K562 (cell line): Measurements from ENCODE around the gene TGFB1I1. TPM values are rescaled to one million over a fixed set of nuclear protein-coding genes. Genes with fewer than 3 reads are reported as not detected.
A peak's percentile ranks its signal among the peaks of the same experiment; 100 is the strongest.

Experiments used
- ATF1 ChIP-seq, 2 experiments: fragments of 450-650 bp in 1 of 2; IDR thresholded peaks; 2 replicates each; pipeline ENCODE4 v1.6.1; 2016; ENCODE audit warnings: missing compliant biosample characterization in 1 of 2, missing genetic modification characterization in 1 of 2
- BMI1 ChIP-seq: fragments of 150-350 bp; IDR thresholded peaks from 2 replicates; pipeline ENCODE4 v1.6.1; 2014; ENCODE audit warnings: low read length
- BRCA1 ChIP-seq, 2 experiments: fragments of 450-650 bp in 1 of 2; sonication (generic) in 1 of 2; formaldehyde crosslinking in 1 of 2; IDR thresholded peaks; 2 replicates each; pipeline versions ENCODE4 v1.5.0 to v1.6.1; 2017 to 2020; ENCODE audit warnings: mild to moderate bottlenecking in 1 of 2, missing genetic modification reagents in 1 of 2
- CREM ChIP-seq: IDR thresholded peaks from 2 replicates; pipeline ENCODE4 v1.6.1; 2014; ENCODE audit warnings: antibody characterized with exemption, low read depth
- KLF13 ChIP-seq: fragments of 450-650 bp; IDR thresholded peaks from 2 replicates; pipeline ENCODE4 v1.6.1; 2016; ENCODE audit warnings: missing genetic modification characterization, low read depth, mild to moderate bottlenecking, missing compliant biosample characterization, moderate library complexity, borderline replicate concordance
- LEF1 ChIP-seq: fragments of 450-650 bp; IDR thresholded peaks from 2 replicates; pipeline ENCODE4 v1.6.1; 2016; ENCODE audit warnings: mild to moderate bottlenecking
- NR2C2 ChIP-seq, 2 experiments: fragments of 200-800 bp in 1 of 2; sonication (Bioruptor generic) in 1 of 2; sonication (generic) in 1 of 2; formaldehyde crosslinking in 1 of 2; IDR thresholded peaks; 2 replicates each; pipeline versions ENCODE4 v1.6.1 to v1.8.0; 2016 to 2022; ENCODE audit warnings: mild to moderate bottlenecking in 1 of 2, missing compliant biosample characterization in 1 of 2, missing genetic modification characterization in 1 of 2, missing genetic modification reagents in 1 of 2
- PYGO2 ChIP-seq: fragments of 450-650 bp; IDR thresholded peaks from 2 replicates; pipeline ENCODE4 v1.6.1; 2016; ENCODE audit warnings: mild to moderate bottlenecking, missing genetic modification characterization, moderate library complexity, missing compliant biosample characterization
- RBM22 ChIP-seq: fragments of 200-400 bp; formaldehyde crosslinking; IDR thresholded peaks from 2 replicates; pipeline ENCODE4 v1.6.1; 2018; ENCODE audit warnings: low read length, low read depth; ENCODE audit not compliant: poor library complexity, severe bottlenecking
- RERE ChIP-seq: sonication (generic); formaldehyde crosslinking; IDR thresholded peaks from 2 replicates; pipeline ENCODE4 v1.8.0; 2023; ENCODE audit warnings: missing genetic modification reagents, mild to moderate bottlenecking, borderline replicate concordance
- ZNF124 ChIP-seq: sonication (generic); formaldehyde crosslinking; IDR thresholded peaks from 2 replicates; pipeline ENCODE4 v1.8.1; 2022; ENCODE audit warnings: missing genetic modification reagents
- ZNF274 ChIP-seq: IDR thresholded peaks from 2 replicates; pipeline ENCODE4 v1.6.1; 2011; ENCODE audit warnings: low read depth, mild to moderate bottlenecking, low read length, moderate library complexity, borderline replicate concordance
- ZNF586 ChIP-seq: fragments of 450-650 bp; formaldehyde crosslinking; conservative IDR thresholded peaks from 2 replicates; pipeline ENCODE4 v1.4.0; 2020; ENCODE audit warnings: mild to moderate bottlenecking, moderate library complexity
- ZNF644 ChIP-seq: fragments of 200-800 bp; sonication (Bioruptor generic); IDR thresholded peaks from 2 replicates; pipeline ENCODE4 v1.6.1; 2016; ENCODE audit warnings: low read depth, missing genetic modification characterization, missing compliant biosample characterization
- polyA plus RNA-seq, 8 experiments: library from polyadenylated mRNA; depleted of rRNA in 4 of 8; stranded (reverse) in 5 of 8; unstranded in 3 of 8; fragments of >200 nt; fragmentation: Nextera tagmentation in 2 of 8; fragmentation: Illumina TruSeq in 1 of 8; extraction: Ambion mirVana in 2 of 8; extraction: Trizol in 1 of 8; gene quantifications; 2 replicates each; pipeline versions ENCODE4 v1.2.1 to v1.2.3, GENCODE V29; 2011 to 2014; ENCODE audit warnings: inconsistent platforms in 1 of 8, missing spikeins in 1 of 8
- total RNA-seq, 7 experiments: library from RNA; depleted of rRNA in 6 of 7; stranded (reverse); fragments of >200 nt in 6 of 7; fragmentation: Illumina TruSeq in 2 of 7; extraction: Trizol in 2 of 7; gene quantifications; 2 replicates each; pipeline versions ENCODE4 v1.2.1 to v1.2.3, GENCODE V29; 2011 to 2021; ENCODE audit warnings: low replicate concordance in 1 of 7
- TF ChIP-seq, protein P1 (sequence below): IDR thresholded peaks from 2 replicates; pipeline ENCODE4 v1.6.1; 2011; ENCODE audit not compliant: insufficient read length; ENCODE audit errors: extremely low read depth
- TF ChIP-seq, protein P2 (sequence below): fragments of 250-450 bp; sonication (Bioruptor Pico); IDR thresholded peaks from 2 replicates; pipeline ENCODE4 v1.5.0; 2021; ENCODE audit warnings: mild to moderate bottlenecking, borderline replicate concordance

The TGFB1I1 gene
- total and polyA plus RNA-seq, 9 of the 15 experiments (the other 6 are each of a cell fraction or from before 2014, with no cell fraction given), result 0.04 to 0.91 (median 0.19) TPM

- peak; percentile 75 for TF ChIP-seq KLF13
- TF ChIP-seq ATF1 (CRISPR knock-in tag; IDR thresholded peaks at IDR 0.05), result peak; percentile 20; the same call in 1 of the 2 replicates
- peak; percentile 81 for TF ChIP-seq ATF1 (tag; IDR thresholded peaks at IDR 0.05)
- TF ChIP-seq, protein P1, sequence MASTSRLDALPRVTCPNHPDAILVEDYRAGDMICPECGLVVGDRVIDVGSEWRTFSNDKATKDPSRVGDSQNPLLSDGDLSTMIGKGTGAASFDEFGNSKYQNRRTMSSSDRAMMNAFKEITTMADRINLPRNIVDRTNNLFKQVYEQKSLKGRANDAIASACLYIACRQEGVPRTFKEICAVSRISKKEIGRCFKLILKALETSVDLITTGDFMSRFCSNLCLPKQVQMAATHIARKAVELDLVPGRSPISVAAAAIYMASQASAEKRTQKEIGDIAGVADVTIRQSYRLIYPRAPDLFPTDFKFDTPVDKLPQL, result peak; percentile 52
- 0 out of 2 replicates have a peak, but pooled peaks have one; percentile 18 for TF ChIP-seq ZNF644 (tag)
- TF ChIP-seq NR2C2 (CRISPR knock-in tag; IDR thresholded peaks at IDR 0.05), result no peak
- TF ChIP-seq NR2C2 (tag; IDR thresholded peaks at IDR 0.05), result peak; percentile 51; the same call in 1 of the 2 replicates
- TF ChIP-seq ZNF586 (CRISPR knock-in tag), result no peak
- TF ChIP-seq, protein P2, sequence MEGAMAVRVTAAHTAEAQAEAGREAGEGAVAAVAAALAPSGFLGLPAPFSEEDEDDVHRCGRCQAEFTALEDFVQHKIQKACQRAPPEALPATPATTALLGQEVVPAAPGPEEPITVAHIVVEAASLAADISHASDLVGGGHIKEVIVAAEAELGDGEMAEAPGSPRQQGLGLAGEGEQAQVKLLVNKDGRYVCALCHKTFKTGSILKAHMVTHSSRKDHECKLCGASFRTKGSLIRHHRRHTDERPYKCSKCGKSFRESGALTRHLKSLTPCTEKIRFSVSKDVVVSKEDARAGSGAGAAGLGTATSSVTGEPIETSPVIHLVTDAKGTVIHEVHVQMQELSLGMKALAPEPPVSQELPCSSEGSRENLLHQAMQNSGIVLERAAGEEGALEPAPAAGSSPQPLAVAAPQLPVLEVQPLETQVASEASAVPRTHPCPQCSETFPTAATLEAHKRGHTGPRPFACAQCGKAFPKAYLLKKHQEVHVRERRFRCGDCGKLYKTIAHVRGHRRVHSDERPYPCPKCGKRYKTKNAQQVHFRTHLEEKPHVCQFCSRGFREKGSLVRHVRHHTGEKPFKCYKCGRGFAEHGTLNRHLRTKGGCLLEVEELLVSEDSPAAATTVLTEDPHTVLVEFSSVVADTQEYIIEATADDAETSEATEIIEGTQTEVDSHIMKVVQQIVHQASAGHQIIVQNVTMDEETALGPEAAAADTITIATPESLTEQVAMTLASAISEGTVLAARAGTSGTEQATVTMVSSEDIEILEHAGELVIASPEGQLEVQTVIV (CRISPR knock-in tag), result no peak
- no peak for TF ChIP-seq BRCA1 (IDR thresholded peaks at IDR 0.05)
- no peak for TF ChIP-seq BRCA1 (CRISPR knock-in tag; IDR thresholded peaks at IDR 0.05)
- TF ChIP-seq ZNF124, result 0 out of 2 replicates have a peak, but pooled peaks have one; percentile 78
- TF ChIP-seq ZNF274, result no peak
- TF ChIP-seq BMI1, result no peak
- TF ChIP-seq PYGO2 (tag), result no peak
- TF ChIP-seq RERE (CRISPR knock-in tag), result no peak
- peak; percentile 76 for TF ChIP-seq CREM
- TF ChIP-seq RBM22, result peak; percentile 81
- TF ChIP-seq LEF1, result no peak
Observed at GRCh38 chr16:31507929-31508705, 36.2 kb downstream of the TGFB1I1 start, which contains the start of gene RUSF1 (continued).
